Vagina (tissue), 2 donors: ENCODE measurements around the gene PDE8A. TPM values are rescaled to one million over a fixed set of nuclear protein-coding genes. Genes with fewer than 3 reads are reported as not detected.

Experiments
- DNase-seq, 2 donors: peaks; one replicate each; pipeline ENCODE4 v3.0.0-alpha.2; 2017; ENCODE audit errors: extremely low spot score in 2 of 2
- H3K27ac ChIP-seq: fragments of 200-600 bp; sonication (generic); one replicate; pipeline ENCODE4 v1.5.1; 2019
- H3K27me3 ChIP-seq: fragments of 200-600 bp; sonication (generic); one replicate; pipeline ENCODE4 v1.5.1; 2019
- H3K36me3 ChIP-seq, 2 donors: fragments of 200-600 bp; sonication (generic); one replicate each; pipeline ENCODE4 v1.5.1; 2017 to 2019
- H3K4me1 ChIP-seq: fragments of 200-600 bp; sonication (generic); one replicate; pipeline ENCODE4 v1.5.1; 2019
- H3K4me3 ChIP-seq, 2 donors: fragments of 200-600 bp; sonication (generic); 1 replicate in 1 of 2; 2 replicates in 1 of 2; pipeline ENCODE4 v1.5.1; 2016 to 2019
- H3K9me3 ChIP-seq: fragments of 200-600 bp; sonication (generic); one replicate; pipeline ENCODE4 v1.5.1; 2019
- CTCF ChIP-seq, 3 experiments: fragments of 450-650 bp in 2 of 3; fragments of 200-600 bp in 1 of 3; sonication (generic) in 1 of 3; IDR thresholded peaks; one replicate each; pipeline ENCODE4 v1.5.1; 2017 to 2019; ENCODE audit warnings: antibody characterized with exemption in 3 of 3, mild to moderate bottlenecking in 2 of 3, moderate library complexity in 2 of 3
- POLR2A ChIP-seq, 2 donors: fragments of 450-650 bp; IDR thresholded peaks; one replicate each; pipeline ENCODE4 v1.6.1; 2017; ENCODE audit warnings: antibody characterized with exemption in 2 of 2, mild to moderate bottlenecking in 2 of 2, moderate library complexity in 2 of 2
- POLR2AphosphoS5 ChIP-seq, 2 donors: sonication (generic); formaldehyde crosslinking; IDR thresholded peaks; one replicate each; pipeline ENCODE4 v1.9.0; 2017; ENCODE audit warnings: antibody characterized with exemption in 2 of 2, mild to moderate bottlenecking in 2 of 2, low read depth in 1 of 2; ENCODE audit not compliant: insufficient read depth in 1 of 2
- intact Hi-C: fragments of 100-400 bp; cut with DNase I; formaldehyde crosslinking; loops from one replicate; pipeline ENCODE4 v1.15.1; 2023
- total RNA-seq: library from RNA; depleted of rRNA; stranded (reverse); fragments of >200 nt; gene quantifications from one replicate; pipeline ENCODE4 v1.2.3, GENCODE V29; 2016

The PDE8A gene
- total RNA-seq, 1 donor from 2014 or later = 33.9 TPM

- H3K27me3 ChIP-seq = no peaks in the 10 kb centered on the region
- H3K9me3 ChIP-seq = no peaks in the 10 kb centered on the region
- DNase-seq = no peak
- H3K4me1 ChIP-seq = no peaks in the 10 kb centered on the region
- H3K4me3 ChIP-seq = no peak overlapping the region
- no peaks in the 10 kb centered on the region for H3K36me3 ChIP-seq
- intact Hi-C loops = no loop called here
- no peak overlapping the region for H3K27ac ChIP-seq
- TF ChIP-seq POLR2A (IDR thresholded peaks at IDR 0.05) (no peak), CTCF (IDR thresholded peaks at IDR 0.05) (no peak), POLR2AphosphoS5 (IDR thresholded peaks at IDR 0.05; ENCODE audit: insufficient read depth in 1 of 2, low read depth in 1 of 2) (no peak)
These were observed 169.5 kb downstream of the PDE8A start for GRCh38 chr15:85151145-85151544.

GRCh38 chr15:85151861-85152260 is 170.2 kb downstream of the PDE8A start:
- DNase-seq = no peak
- Histone ChIP-seq H3K4me3 (no peak overlapping the region), H3K4me1 (no peaks in the 10 kb centered on the region), H3K36me3 (no peaks in the 10 kb centered on the region), H3K9me3 (no peaks in the 10 kb centered on the region), H3K27me3 (no peaks in the 10 kb centered on the region), H3K27ac (no peak overlapping the region)
- no peak for TF ChIP-seq POLR2A (IDR thresholded peaks at IDR 0.05)
- no peak for TF ChIP-seq POLR2AphosphoS5 (IDR thresholded peaks at IDR 0.05; ENCODE audit: insufficient read depth in 1 of 2, low read depth in 1 of 2)
- no peak for TF ChIP-seq CTCF (IDR thresholded peaks at IDR 0.05)
- intact Hi-C loops = no loop called here

GRCh38 chr15:85154061-85154460 is 172.4 kb downstream of the PDE8A start:
- TF ChIP-seq POLR2A (IDR thresholded peaks at IDR 0.05) (no peak), POLR2AphosphoS5 (IDR thresholded peaks at IDR 0.05; ENCODE audit: insufficient read depth in 1 of 2, low read depth in 1 of 2) (peak in 1 of 2 donors; percentile 20), CTCF (IDR thresholded peaks at IDR 0.05) (no peak)
- intact Hi-C loops = no loop called here
- no peaks in the 10 kb centered on the region for H3K36me3 ChIP-seq
- DNase-seq = no peak
- no peaks in the 10 kb centered on the region for H3K27me3 ChIP-seq
- H3K4me1 ChIP-seq = no peaks in the 10 kb centered on the region
- H3K9me3 ChIP-seq = no peaks in the 10 kb centered on the region
- H3K4me3 ChIP-seq = no peak overlapping the region
- H3K27ac ChIP-seq = no peak overlapping the region

- Histone ChIP-seq H3K36me3 (no peaks in the 10 kb centered on the region), H3K27me3 (no peaks in the 10 kb centered on the region), H3K4me3 (no peak overlapping the region), H3K4me1 (no peaks in the 10 kb centered on the region), H3K9me3 (no peaks in the 10 kb centered on the region), H3K27ac (no peak overlapping the region)
- TF ChIP-seq CTCF (IDR thresholded peaks at IDR 0.05) (no peak), POLR2A (IDR thresholded peaks at IDR 0.05) (no peak), POLR2AphosphoS5 (IDR thresholded peaks at IDR 0.05; ENCODE audit: insufficient read depth in 1 of 2, low read depth in 1 of 2) (no peak)
- intact Hi-C loops = no loop called here
- DNase-seq = no peak
These were observed 173.7 kb downstream of the PDE8A start for GRCh38 chr15:85155360-85155759.

- H3K4me3 ChIP-seq = no peak overlapping the region
- TF ChIP-seq CTCF (IDR thresholded peaks at IDR 0.05) (no peak), POLR2AphosphoS5 (IDR thresholded peaks at IDR 0.05; ENCODE audit: insufficient read depth in 1 of 2, low read depth in 1 of 2) (no peak), POLR2A (IDR thresholded peaks at IDR 0.05) (no peak)
- intact Hi-C loops = no loop called here
These were observed 174.2 kb downstream of the PDE8A start for GRCh38 chr15:85155857-85156256.

More at GRCh38 chr15:85155857-85156256, 174.2 kb downstream of the PDE8A start:
- H3K36me3 ChIP-seq = no peaks in the 10 kb centered on the region
- H3K4me1 ChIP-seq = no peaks in the 10 kb centered on the region
- H3K27me3 ChIP-seq = no peaks in the 10 kb centered on the region
- no peak for DNase-seq
- no peaks in the 10 kb centered on the region for H3K9me3 ChIP-seq
- no peak overlapping the region for H3K27ac ChIP-seq
